Endothelial cell of umbilical vein (primary cell): Measurements from ENCODE around the gene OR10H3. TPM values are rescaled to one million over a fixed set of nuclear protein-coding genes. Genes with fewer than 3 reads are reported as not detected.

Experiments
- BruUV-seq: library from RNA; stranded (reverse); fragments of 400-500 nt; replicated peaks from 2 replicates; lab custom pipeline; 2021; lab: Mats Ljungman, UMichigan
- CTCF ChIA-PET: fragments of 300-600, 350-600 bp; sonication (Branson Sonifier 250); formaldehyde crosslinking; loops from one replicate; lab custom pipeline; 2021; ENCODE audit warnings: antibody characterized with exemption, inconsistent platforms; lab: Charles Lee
- POLR2A ChIA-PET: fragments of 300-600, 350-600 bp; sonication (Branson Sonifier 250); formaldehyde crosslinking; loops from one replicate; lab custom pipeline; 2021; ENCODE audit warnings: antibody characterized with exemption, inconsistent platforms; lab: Charles Lee
- DNase-seq: peaks from one replicate; pipeline ENCODE4 v3.0.0-alpha.2; 2011; ENCODE audit warnings: low read depth, low spot score
- FAIRE-seq: peaks from 2 replicates; lab custom pipeline; 2011; peaks lifted over from hg19 to GRCh38; lab: Jason Lieb, UNC
- H2AFZ ChIP-seq: 2 replicates; pipeline ENCODE4 v1.6.0; 2012; ENCODE audit warnings: low read depth, low read length, control low read depth, inconsistent platforms
- H3K27ac ChIP-seq: 2 replicates; pipeline ENCODE4 v1.5.1; 2011; ENCODE audit warnings: low read depth, mild to moderate bottlenecking, control low read depth, low read length, moderate library complexity; ENCODE audit not compliant: insufficient read depth
- H3K27me3 ChIP-seq, 2 experiments: 2 replicates each; pipeline versions ENCODE4 v1.6.0 to v1.6.1; 2011; ENCODE audit warnings: low read length in 2 of 2, mixed read lengths in 1 of 2; ENCODE audit not compliant: control insufficient read depth in 2 of 2, insufficient read depth in 2 of 2
- H3K36me3 ChIP-seq, 2 experiments: 2 replicates in 1 of 2; 3 replicates in 1 of 2; pipeline ENCODE4 v1.5.1; 2011; ENCODE audit warnings: low read length in 2 of 2, mild to moderate bottlenecking in 1 of 2, moderate library complexity in 1 of 2; ENCODE audit not compliant: control insufficient read depth in 2 of 2, insufficient read depth in 2 of 2; ENCODE audit errors: extremely low read depth in 1 of 2
- H3K4me1 ChIP-seq: 3 replicates; pipeline ENCODE4 v1.5.1; 2011; ENCODE audit warnings: mild to moderate bottlenecking, low read length; ENCODE audit not compliant: control insufficient read depth, insufficient read depth; ENCODE audit errors: extremely low read depth
- H3K4me2 ChIP-seq: 2 replicates; pipeline ENCODE4 v1.6.1; 2011; ENCODE audit warnings: low read length, control low read depth, mixed read lengths; ENCODE audit not compliant: insufficient read depth
- H3K4me3 ChIP-seq, 3 experiments: fragments of 200-600 bp in 1 of 3; sonication (generic), shearing (Covaris generic) in 1 of 3; replicated peaks in 1 of 3; 2 replicates each; pipeline ENCODE4 v1.5.1; 2011 to 2016; ENCODE audit warnings: control low read depth in 3 of 3, low read length in 3 of 3, mild to moderate bottlenecking in 2 of 3, inconsistent platforms in 1 of 3, low read depth in 1 of 3, moderate library complexity in 1 of 3; ENCODE audit not compliant: insufficient read depth in 1 of 3
- H3K79me2 ChIP-seq: 2 replicates; pipeline ENCODE4 v1.6.0; 2012; ENCODE audit warnings: low read length, inconsistent platforms; ENCODE audit not compliant: control insufficient read depth, insufficient read depth
- H3K9ac ChIP-seq: replicated peaks from 2 replicates; pipeline ENCODE3; 2011; ENCODE audit warnings: low read length, control low read depth; ENCODE audit not compliant: insufficient read depth; ENCODE audit errors: extremely low read depth
- H3K9me1 ChIP-seq: replicated peaks from 3 replicates; pipeline ENCODE4 v1.6.0; 2011; ENCODE audit warnings: mild to moderate bottlenecking, low read length; ENCODE audit not compliant: control insufficient read depth, insufficient read depth; ENCODE audit errors: extremely low read depth
- H3K9me3 ChIP-seq: replicated peaks from 2 replicates; pipeline ENCODE4 v1.5.1; 2012; ENCODE audit warnings: low read length, inconsistent platforms; ENCODE audit not compliant: control insufficient read depth, insufficient read depth
- H4K20me1 ChIP-seq: replicated peaks from 2 replicates; pipeline ENCODE3; 2011; ENCODE audit warnings: mild to moderate bottlenecking, low read length; ENCODE audit not compliant: control insufficient read depth, insufficient read depth; ENCODE audit errors: extremely low read depth
- EZH2 ChIP-seq: IDR thresholded peaks from 2 replicates; pipeline ENCODE4 v1.6.1; 2012; ENCODE audit warnings: borderline replicate concordance, low read depth, mild to moderate bottlenecking, moderate library complexity, low read length, inconsistent platforms; ENCODE audit not compliant: severe bottlenecking
- FOS ChIP-seq: IDR thresholded peaks from 2 replicates; pipeline ENCODE4 v1.6.1; 2011; ENCODE audit warnings: mild to moderate bottlenecking, low read length, moderate library complexity, borderline replicate concordance; ENCODE audit not compliant: insufficient read depth
- GATA2 ChIP-seq: IDR thresholded peaks from 2 replicates; pipeline ENCODE4 v1.7.0; 2011; ENCODE audit warnings: low read depth, mild to moderate bottlenecking, moderate library complexity, mixed read lengths, low read length; ENCODE audit not compliant: insufficient read length, insufficient read depth
- JUN ChIP-seq: IDR thresholded peaks from 2 replicates; pipeline ENCODE4 v1.6.1; 2011; ENCODE audit warnings: borderline replicate concordance, low read depth; ENCODE audit not compliant: insufficient read length, insufficient read depth
- MYC ChIP-seq: IDR thresholded peaks from one replicate; pipeline ENCODE4 v1.6.1; 2011; ENCODE audit warnings: mild to moderate bottlenecking, low read depth, low read length
- POLR2A ChIP-seq: IDR thresholded peaks from 2 replicates; pipeline ENCODE4 v1.6.1; 2012; ENCODE audit warnings: low read depth, mild to moderate bottlenecking, control low read depth, low read length
- POLR2AphosphoS5 ChIP-seq: IDR thresholded peaks from 2 replicates; pipeline ENCODE4 v1.6.1; 2012; ENCODE audit warnings: low read depth, mild to moderate bottlenecking, control low read depth, low read length, moderate library complexity; ENCODE audit not compliant: insufficient read depth
- dilution Hi-C: fragments of 300-500 bp; cut with MboI; formaldehyde crosslinking; loops from one replicate; pipeline ENCODE4 v1.15.0; 2019; ENCODE audit warnings: low sequenced_read_pairs; ENCODE audit not compliant: extremely low pct_ligation_motif_present
- intact Hi-C: fragments of 100-400 bp; cut with micrococcal nuclease; formaldehyde crosslinking; loops from one replicate; pipeline ENCODE4 v1.10.0; 2022
- polyA plus RNA-seq, 4 experiments: library from polyadenylated mRNA; depleted of rRNA in 3 of 4; stranded (reverse) in 3 of 4; unstranded in 1 of 4; fragments of >200 nt; gene quantifications; 2 replicates each; pipeline versions ENCODE4 v1.2.1 to v1.2.3, GENCODE V29; 2011 to 2012; ENCODE audit warnings: missing spikeins in 1 of 4
- total RNA-seq: library from RNA; stranded (reverse); gene quantifications from 2 replicates; pipeline ENCODE4 v1.2.3, GENCODE V29; 2021
- TF ChIP-seq, protein P1 (sequence below), 2 donors: IDR thresholded peaks; 1 replicate in 1 of 2; 2 replicates in 1 of 2; pipeline ENCODE4 v1.5.1; 2011; ENCODE audit warnings: low read length in 2 of 2, mild to moderate bottlenecking in 2 of 2, moderate library complexity in 2 of 2, control low read depth in 1 of 2, inconsistent platforms in 1 of 2, low read depth in 1 of 2; ENCODE audit not compliant: insufficient read depth in 1 of 2; ENCODE audit errors: extremely low read depth in 1 of 2
- TF ChIP-seq, protein P2 (sequence below): IDR thresholded peaks from 2 replicates; pipeline ENCODE4 v1.6.1; 2011; ENCODE audit not compliant: insufficient read depth, insufficient read length

Gene OR10H3
- total and polyA plus RNA-seq, 2 donors (not counting 3 experiments of a cell fraction or from before 2014, with no cell fraction given) = not detected

DNA sequence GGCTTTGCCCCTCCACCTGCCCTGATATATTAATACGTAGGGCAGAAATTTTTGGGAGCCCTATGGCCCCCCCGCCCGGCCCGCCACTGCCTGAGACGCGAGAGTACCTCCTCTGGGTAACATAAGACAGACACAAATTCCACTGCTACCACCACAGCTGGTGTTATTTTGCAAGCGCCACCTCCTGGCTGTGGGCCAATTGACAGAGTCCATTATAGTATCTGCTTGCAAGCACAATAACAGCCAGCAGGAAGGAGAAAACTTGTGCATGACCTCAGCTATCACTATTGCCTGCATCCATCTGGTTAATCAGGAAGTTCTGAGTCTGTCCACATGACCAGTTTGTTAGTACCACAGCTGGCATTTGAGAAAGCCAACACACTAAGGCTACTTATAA lies 35.3 kb upstream of the OR10H3 start:
- H3K9me3 ChIP-seq = no peaks in the 10 kb centered on the region
- intact Hi-C loops = no loop called here
- no peaks in the 10 kb centered on the region for H4K20me1 ChIP-seq
- no peaks in the 10 kb centered on the region for H3K27me3 ChIP-seq
- no peak overlapping the region for H3K4me2 ChIP-seq
- no peak overlapping the region for H3K9ac ChIP-seq
- H3K79me2 ChIP-seq = no peaks in the 10 kb centered on the region
- H3K4me3 ChIP-seq = no peak overlapping the region
- DNase-seq (peak; percentile 40), FAIRE-seq (no peak)
- no TSS peak for BruUV-seq
- ChIA-PET POLR2A (no interaction called here), CTCF (no interaction called here)
- H3K9me1 ChIP-seq = no peaks in the 10 kb centered on the region
- H3K36me3 ChIP-seq = no peaks in the 10 kb centered on the region
- no peak overlapping the region for H3K27ac ChIP-seq
- dilution Hi-C loops = no loop called here
- H3K4me1 ChIP-seq = no peaks in the 10 kb centered on the region
- TF ChIP-seq GATA2 = no peak
- no peak for TF ChIP-seq POLR2A
- TF ChIP-seq, protein P1, sequence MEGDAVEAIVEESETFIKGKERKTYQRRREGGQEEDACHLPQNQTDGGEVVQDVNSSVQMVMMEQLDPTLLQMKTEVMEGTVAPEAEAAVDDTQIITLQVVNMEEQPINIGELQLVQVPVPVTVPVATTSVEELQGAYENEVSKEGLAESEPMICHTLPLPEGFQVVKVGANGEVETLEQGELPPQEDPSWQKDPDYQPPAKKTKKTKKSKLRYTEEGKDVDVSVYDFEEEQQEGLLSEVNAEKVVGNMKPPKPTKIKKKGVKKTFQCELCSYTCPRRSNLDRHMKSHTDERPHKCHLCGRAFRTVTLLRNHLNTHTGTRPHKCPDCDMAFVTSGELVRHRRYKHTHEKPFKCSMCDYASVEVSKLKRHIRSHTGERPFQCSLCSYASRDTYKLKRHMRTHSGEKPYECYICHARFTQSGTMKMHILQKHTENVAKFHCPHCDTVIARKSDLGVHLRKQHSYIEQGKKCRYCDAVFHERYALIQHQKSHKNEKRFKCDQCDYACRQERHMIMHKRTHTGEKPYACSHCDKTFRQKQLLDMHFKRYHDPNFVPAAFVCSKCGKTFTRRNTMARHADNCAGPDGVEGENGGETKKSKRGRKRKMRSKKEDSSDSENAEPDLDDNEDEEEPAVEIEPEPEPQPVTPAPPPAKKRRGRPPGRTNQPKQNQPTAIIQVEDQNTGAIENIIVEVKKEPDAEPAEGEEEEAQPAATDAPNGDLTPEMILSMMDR (IDR thresholded peaks at IDR 0.05; ENCODE audit: extremely low read depth in 1 of 2, insufficient read depth in 1 of 2, low read depth in 1 of 2, low read length in 2 of 2) = no peak
- no peak for TF ChIP-seq MYC
- no peak for TF ChIP-seq JUN
- TF ChIP-seq, protein P2, sequence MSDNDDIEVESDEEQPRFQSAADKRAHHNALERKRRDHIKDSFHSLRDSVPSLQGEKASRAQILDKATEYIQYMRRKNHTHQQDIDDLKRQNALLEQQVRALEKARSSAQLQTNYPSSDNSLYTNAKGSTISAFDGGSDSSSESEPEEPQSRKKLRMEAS = no peak
- no peak for TF ChIP-seq EZH2
- TF ChIP-seq FOS = no peak
- no peak for TF ChIP-seq POLR2AphosphoS5
- H2AFZ ChIP-seq = no peak overlapping the region
